K562 (cell line): ENCODE data around the gene RGS14. TPM values are rescaled to one million over a fixed set of nuclear protein-coding genes. Genes with fewer than 3 reads are reported as not detected.

Experiments used
- ATAC-seq: fragments of 200-7000 bp; cut with Tn5 transposase; 3 replicates; pipeline ENCODE4 v1.9.1; 2020; ENCODE audit warnings: moderate library complexity
- BruUV-seq: library from RNA; stranded (reverse); fragments of 400-500 nt; replicated peaks from 2 replicates; lab custom pipeline; 2021; lab: Mats Ljungman, UMichigan
- CTCF ChIA-PET: fragments of 300-600 bp; formaldehyde crosslinking; extraction: SDS; loops from one replicate; lab custom pipeline; 2021; ENCODE audit warnings: low intra/inter-chr PET ratio; lab: Yijun Ruan, JAX
- POLR2A ChIA-PET: fragments of 300-600, 350-650 bp; sonication (Branson Sonifier 250); formaldehyde crosslinking; extraction: SDS; loops from one replicate; lab custom pipeline; 2021; ENCODE audit warnings: antibody characterized with exemption, inconsistent platforms; lab: Yijun Ruan, JAX
- DNase-seq, 4 experiments: peaks; one replicate each; pipeline versions ENCODE4 v3.0.0 to v3.0.0-alpha.2; 2011 to 2018; ENCODE audit warnings: low spot score in 3 of 4, mixed read lengths in 3 of 4; ENCODE audit errors: extremely low read depth in 1 of 4
- FAIRE-seq: peaks from 2 replicates; lab custom pipeline; 2011; peaks lifted over from hg19 to GRCh38; lab: Jason Lieb, UNC
- H2AFZ ChIP-seq: 2 replicates; pipeline ENCODE4 v1.6.0; 2011; ENCODE audit warnings: low read depth, low read length, control low read depth, inconsistent platforms
- H3K27ac ChIP-seq: fragments of 200-600 bp; 3 replicates; pipeline ENCODE4 v1.8.0; 2011; ENCODE audit warnings: low read depth, mild to moderate bottlenecking, control low read depth, inconsistent platforms, low read length, moderate library complexity, mixed read lengths; ENCODE audit errors: extremely low read depth
- H3K27me3 ChIP-seq, 2 experiments: fragments of 300-600 bp in 1 of 2; 2 replicates in 1 of 2; 3 replicates in 1 of 2; pipeline versions ENCODE4 v1.6.0 to v1.8.0; 2011; ENCODE audit warnings: inconsistent platforms in 2 of 2, low read length in 2 of 2, mild to moderate bottlenecking in 1 of 2, mixed read lengths in 1 of 2, moderate library complexity in 1 of 2; ENCODE audit not compliant: control insufficient read depth in 2 of 2, insufficient read depth in 2 of 2
- H3K36me3 ChIP-seq: fragments of 300-600 bp; 3 replicates; pipeline ENCODE4 v1.8.0; 2011; ENCODE audit warnings: mild to moderate bottlenecking, low read length, inconsistent platforms; ENCODE audit not compliant: control insufficient read depth, insufficient read depth
- H3K4me1 ChIP-seq, 2 experiments: fragments of 200-600 bp in 1 of 2; replicated peaks in 1 of 2; 2 replicates in 1 of 2; 3 replicates in 1 of 2; pipeline versions ENCODE4 v1.5.1 to v1.8.0; 2011; ENCODE audit warnings: inconsistent platforms in 2 of 2, low read length in 2 of 2, mild to moderate bottlenecking in 1 of 2, mixed read lengths in 1 of 2, moderate library complexity in 1 of 2; ENCODE audit not compliant: control insufficient read depth in 2 of 2, insufficient read depth in 2 of 2
- H3K4me2 ChIP-seq: 2 replicates; pipeline ENCODE4 v1.6.1; 2011; ENCODE audit warnings: low read length, control low read depth, inconsistent platforms, mixed read lengths; ENCODE audit not compliant: insufficient read depth
- H3K4me3 ChIP-seq: fragments of 200-600 bp; sonication (generic), shearing (Covaris generic); 2 replicates; pipeline ENCODE4 v1.5.1; 2016; ENCODE audit warnings: control low read depth, inconsistent platforms
- H3K79me2 ChIP-seq: fragments of 200-600 bp; 3 replicates; pipeline ENCODE4 v1.8.0; 2011; ENCODE audit warnings: low read length, inconsistent platforms; ENCODE audit not compliant: control insufficient read depth, insufficient read depth
- H3K9ac ChIP-seq, 2 experiments: 2 replicates each; pipeline versions ENCODE4 v1.6.0 to v1.6.1; 2011; ENCODE audit warnings: low read depth in 2 of 2, low read length in 2 of 2, control low read depth in 1 of 2, inconsistent platforms in 1 of 2, mild to moderate bottlenecking in 1 of 2, mixed read lengths in 1 of 2; ENCODE audit not compliant: insufficient read depth in 1 of 2
- H3K9me1 ChIP-seq: one replicate; pipeline ENCODE4 v1.6.0; 2011; ENCODE audit warnings: inconsistent platforms, mild to moderate bottlenecking, low read length, moderate library complexity; ENCODE audit not compliant: control insufficient read depth, insufficient read depth
- H3K9me3 ChIP-seq: replicated peaks from 2 replicates; pipeline ENCODE4 v1.5.1; 2011; ENCODE audit warnings: low read depth, low read length, inconsistent platforms; ENCODE audit not compliant: control insufficient read depth, insufficient read depth
- H4K20me1 ChIP-seq: replicated peaks from 2 replicates; pipeline ENCODE4 v1.6.1; 2011; ENCODE audit warnings: low read length, inconsistent platforms, mixed read lengths; ENCODE audit not compliant: control insufficient read depth, insufficient read depth
- EP400 ChIP-seq: fragments of 450-650 bp; IDR thresholded peaks from 2 replicates; pipeline ENCODE4 v1.6.1; 2017; ENCODE audit warnings: antibody characterized with exemption, mild to moderate bottlenecking, moderate library complexity
- MED1 ChIP-seq: sonication (generic); formaldehyde crosslinking; IDR thresholded peaks from 2 replicates; pipeline ENCODE4 v1.8.1; 2023; ENCODE audit warnings: missing genetic modification reagents, borderline replicate concordance
- POLR2G ChIP-seq: fragments of 200-400 bp; formaldehyde crosslinking; IDR thresholded peaks from 2 replicates; pipeline ENCODE4 v1.6.1; 2017; ENCODE audit warnings: low read depth, mild to moderate bottlenecking, antibody characterized with exemption, low read length, moderate library complexity
- RBM14 ChIP-seq: fragments of 200-400 bp; formaldehyde crosslinking; IDR thresholded peaks from 2 replicates; pipeline ENCODE4 v1.6.1; 2018; ENCODE audit warnings: low read depth, mild to moderate bottlenecking, low read length, moderate library complexity, borderline replicate concordance; ENCODE audit not compliant: insufficient read depth
- STAT5A ChIP-seq: IDR thresholded peaks from 2 replicates; pipeline ENCODE4 v1.6.1; 2012; ENCODE audit warnings: low read length, inconsistent platforms, borderline replicate concordance
- TAL1 ChIP-seq: fragments of 450-650 bp; IDR thresholded peaks from 2 replicates; pipeline ENCODE4 v1.6.1; 2016; ENCODE audit warnings: mild to moderate bottlenecking
- ZBTB33 ChIP-seq: sonication (generic); formaldehyde crosslinking; IDR thresholded peaks from 2 replicates; pipeline ENCODE4 v1.8.1; 2023; ENCODE audit warnings: mild to moderate bottlenecking, missing genetic modification reagents
- ZNF121 ChIP-seq: sonication (generic); formaldehyde crosslinking; conservative IDR thresholded peaks from 2 replicates; pipeline ENCODE4 v1.8.0; 2022; ENCODE audit warnings: missing genetic modification reagents
- ZNF277 ChIP-seq: fragments of 250-450 bp; sonication (Bioruptor Pico); IDR thresholded peaks from 2 replicates; pipeline ENCODE4 v1.8.0; 2022; ENCODE audit warnings: inconsistent platforms, mild to moderate bottlenecking, moderate library complexity, borderline replicate concordance
- ZNF311 ChIP-seq: fragments of 250-450 bp; sonication (Bioruptor Pico); IDR thresholded peaks from 2 replicates; pipeline ENCODE4 v1.4.0; 2020; ENCODE audit warnings: mild to moderate bottlenecking, moderate library complexity
- ZNF707 ChIP-seq: fragments of 250-450 bp; sonication (Bioruptor Pico); conservative IDR thresholded peaks from 2 replicates; pipeline ENCODE4 v1.8.0; 2022; ENCODE audit warnings: inconsistent platforms, mild to moderate bottlenecking, moderate library complexity
- WGBS: fragments of 100-300 bp; shearing (Covaris generic); methylation state at CpG from one replicate; pipeline ENCODE4 v1.1.6; 2016; ENCODE audit warnings: low coverage, mixed read lengths; ENCODE audit not compliant: insufficient coverage; ENCODE audit errors: missing lambda C conversion rate; 5-methylcytosine and 5-hydroxymethylcytosine counted together
- in situ Hi-C: fragments of 300-500 bp; cut with MboI; formaldehyde crosslinking; loops from 4 replicates; pipeline ENCODE4 v1.15.0; 2018; ENCODE audit warnings: inconsistent platforms, mixed read lengths
- intact Hi-C: fragments of 100-400 bp; cut with micrococcal nuclease; formaldehyde crosslinking; loops from 2 replicates; pipeline ENCODE4 v1.14.2; 2022
- polyA plus RNA-seq, 8 experiments: library from polyadenylated mRNA; depleted of rRNA in 4 of 8; stranded (reverse) in 5 of 8; unstranded in 3 of 8; fragments of >200 nt; fragmentation: Nextera tagmentation in 2 of 8; fragmentation: Illumina TruSeq in 1 of 8; extraction: Ambion mirVana in 2 of 8; extraction: Trizol in 1 of 8; gene quantifications; 2 replicates each; pipeline versions ENCODE4 v1.2.1 to v1.2.3, GENCODE V29; 2011 to 2014; ENCODE audit warnings: inconsistent platforms in 1 of 8, missing spikeins in 1 of 8
- total RNA-seq, 7 experiments: library from RNA; depleted of rRNA in 6 of 7; stranded (reverse); fragments of >200 nt in 6 of 7; fragmentation: Illumina TruSeq in 2 of 7; extraction: Trizol in 2 of 7; gene quantifications; 2 replicates each; pipeline versions ENCODE4 v1.2.1 to v1.2.3, GENCODE V29; 2011 to 2021; ENCODE audit warnings: low replicate concordance in 1 of 7

Gene RGS14
- total and polyA plus RNA-seq, 9 of the 15 experiments (the other 6 are each of a cell fraction or from before 2014, with no cell fraction given): 0.28 to 75.9 (median 34.5) TPM

GRCh38 chr5:177414481-177414880, 56.8 kb downstream of the RGS14 start:
- BruUV-seq: no TSS peak
- DNase-seq: no peak

More at GRCh38 chr5:177414481-177414880, 56.8 kb downstream of the RGS14 start:
- Histone ChIP-seq H3K4me3 (no peak overlapping the region), H3K27ac (no peak overlapping the region), H3K9ac (no peak overlapping the region), H3K79me2 (no peaks in the 10 kb centered on the region), H3K4me2 (no peak overlapping the region), H2AFZ (peak overlapping the region; percentile 62; the same call in 1 of the 2 replicates), H3K4me1 (no peaks in the 10 kb centered on the region; a peak in 1 of 5 replicates), H3K36me3 (no peaks in the 10 kb centered on the region), H4K20me1 (no peaks in the 10 kb centered on the region), H3K9me3 (no peaks in the 10 kb centered on the region), H3K27me3 (no peaks in the 10 kb centered on the region), H3K9me1 (no peaks in the 10 kb centered on the region)
- intact Hi-C loops (no loop called here), in situ Hi-C loops (no loop called here)
- FAIRE-seq: no peak
- no peak for ATAC-seq
- ChIA-PET CTCF (no interaction called here), POLR2A (interaction anchor here (0.6 to 5.0 kb wide), 10 partner anchors 10 to 75 kb away, joined by 3 to 32 read pairs (median 4); partner anchors contain the start of genes GRK6 and PRR7)
- whole genome bisulfite sequencing: 11% methylated on average over 3 of the region's 3 CpGs
- TF ChIP-seq ZNF311 (CRISPR knock-in tag): no peak
- TF ChIP-seq MED1 (CRISPR knock-in tag): no peak
- TF ChIP-seq STAT5A: no peak
- TF ChIP-seq ZBTB33: no peak
- no peak for TF ChIP-seq ZNF707
- no peak for TF ChIP-seq POLR2G
- no peak for TF ChIP-seq TAL1
- TF ChIP-seq RBM14: no peak
- no peak for TF ChIP-seq EP400
- no peak for TF ChIP-seq ZNF277 (CRISPR knock-in tag)
- no peak for TF ChIP-seq ZNF121
